Measurements from ENCODE around the gene HDAC4. TPM values are rescaled to one million over a fixed set of nuclear protein-coding genes. Genes with fewer than 3 reads are reported as not detected.

Gene HDAC4
- total RNA-seq, 1 donor from 2014 or later: 65.7 TPM

GRCh38 chr2:239182981-239183791 lies 217.6 kb downstream of the HDAC4 start:
- intact Hi-C loops (cut with DNase I): no loop called here
- Histone ChIP-seq H3K27ac (no peak overlapping the region), H3K9me3 (no peaks in the 10 kb centered on the region), H3K27me3 (no peaks in the 10 kb centered on the region), H3K4me3 (no peak overlapping the region), H3K4me1 (no peaks in the 10 kb centered on the region), H3K36me3 (peaks cover 15 to 46% of the 10 kb centered on the region in 2 donors)
- peak in 1 of 2 donors; percentile 44 for DNase-seq (ENCODE audit: low spot score in 2 of 2)
- no peak for TF ChIP-seq CTCF (IDR thresholded peaks at IDR 0.05)

- intact Hi-C loops (cut with DNase I): no loop called here
Observed at GRCh38 chr2:239181903-239182581, 218.8 kb downstream of the HDAC4 start.

GRCh38 chr2:239181074-239181902 lies 219.5 kb downstream of the HDAC4 start:
- H3K4me3 ChIP-seq: no peak overlapping the region
- H3K4me1 ChIP-seq: no peaks in the 10 kb centered on the region
- peaks cover 22 to 40% of the 10 kb centered on the region in 2 donors for H3K36me3 ChIP-seq
- no peak overlapping the region for H3K27ac ChIP-seq
- H3K9me3 ChIP-seq: no peaks in the 10 kb centered on the region
- peak in 1 of 2 donors; percentile 35 for DNase-seq (ENCODE audit: low spot score in 2 of 2)
- no peaks in the 10 kb centered on the region for H3K27me3 ChIP-seq
- intact Hi-C loops (cut with DNase I): no loop called here
- TF ChIP-seq CTCF (IDR thresholded peaks at IDR 0.05): no peak

More at GRCh38 chr2:239181903-239182581, 218.8 kb downstream of the HDAC4 start:
- peak in 1 of 2 donors; percentile 39 for DNase-seq (ENCODE audit: low spot score in 2 of 2)
- no peak overlapping the region for H3K27ac ChIP-seq
- no peaks in the 10 kb centered on the region for H3K4me1 ChIP-seq
- no peak for TF ChIP-seq CTCF (IDR thresholded peaks at IDR 0.05)
- H3K9me3 ChIP-seq: no peaks in the 10 kb centered on the region
- H3K4me3 ChIP-seq: no peak overlapping the region
- H3K27me3 ChIP-seq: no peaks in the 10 kb centered on the region
- peaks cover 22 to 40% of the 10 kb centered on the region in 2 donors for H3K36me3 ChIP-seq

GRCh38 chr2:239180526-239181073 lies 220.2 kb downstream of the HDAC4 start:
- Histone ChIP-seq H3K9me3 (no peaks in the 10 kb centered on the region), H3K4me1 (no peaks in the 10 kb centered on the region), H3K27ac (no peak overlapping the region), H3K36me3 (peaks cover 23 to 43% of the 10 kb centered on the region in 2 donors), H3K4me3 (no peak overlapping the region), H3K27me3 (no peaks in the 10 kb centered on the region)
- intact Hi-C loops (cut with DNase I): no loop called here
- no peak for TF ChIP-seq CTCF (IDR thresholded peaks at IDR 0.05)
- DNase-seq (ENCODE audit: low spot score in 2 of 2): no peak

- no peak overlapping the region for H3K4me3 ChIP-seq
- peaks cover 30 to 45% of the 10 kb centered on the region in 2 donors for H3K36me3 ChIP-seq
- H3K27ac ChIP-seq: no peak overlapping the region
- intact Hi-C loops (cut with DNase I): no loop called here
- H3K9me3 ChIP-seq: no peaks in the 10 kb centered on the region
- TF ChIP-seq CTCF (IDR thresholded peaks at IDR 0.05): no peak
- no peaks in the 10 kb centered on the region for H3K27me3 ChIP-seq
- no peaks in the 10 kb centered on the region for H3K4me1 ChIP-seq
- peak in 1 of 2 donors; percentile 40 for DNase-seq (ENCODE audit: low spot score in 2 of 2)
Observed at GRCh38 chr2:239179851-239180371, 220.9 kb downstream of the HDAC4 start.
